Transverse colon (tissue), 4 donors: ENCODE results near the gene DEDD.

Experiments
- CTCF ChIP-seq, 5 experiments: fragments of 200-600 bp in 3 of 5; fragments of 450-650 bp in 2 of 5; sonication (generic) in 3 of 5; IDR thresholded peaks; 1 replicate in 2 of 5; 2 replicates in 3 of 5; pipeline ENCODE4 v1.5.1; 2016 to 2017; ENCODE audit warnings: antibody characterized with exemption in 5 of 5, inconsistent platforms in 3 of 5, mild to moderate bottlenecking in 2 of 5, moderate library complexity in 1 of 5
- POLR2A ChIP-seq: fragments of 450-650 bp; IDR thresholded peaks from one replicate; pipeline ENCODE4 v1.6.1; 2016; ENCODE audit warnings: antibody characterized with exemption, mild to moderate bottlenecking, moderate library complexity
- POLR2AphosphoS5 ChIP-seq, 3 donors: sonication (generic); formaldehyde crosslinking; IDR thresholded peaks; one replicate each; pipeline ENCODE4 v1.6.1; 2016; ENCODE audit warnings: antibody characterized with exemption in 3 of 3

- TF ChIP-seq CTCF (IDR thresholded peaks at IDR 0.05) (no peak), POLR2A (no peak), POLR2AphosphoS5 (IDR thresholded peaks at IDR 0.05) (no peak)
Measured at GRCh38 chr1:161182214-161182613, 49.7 kb upstream of the DEDD start.
